ENCODE results near the gene C3orf85.

DNA sequence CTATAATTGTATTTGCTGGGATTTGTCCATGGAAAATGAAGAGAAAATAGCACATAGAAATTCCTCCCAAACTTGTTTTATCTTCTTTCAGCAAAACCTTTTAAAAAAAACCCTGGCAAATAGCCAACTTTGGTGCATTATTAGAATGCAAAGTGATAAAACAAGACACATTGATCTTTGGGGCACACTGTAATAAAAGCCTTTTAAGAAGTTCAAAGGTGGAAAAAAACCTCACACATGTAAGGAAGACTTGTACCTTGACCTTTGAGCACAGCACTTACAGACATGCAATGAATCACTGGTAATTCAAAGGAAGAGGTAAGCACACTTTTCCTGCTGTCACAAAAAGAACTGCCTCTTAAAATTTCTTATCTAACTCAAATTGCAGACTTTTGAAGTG, 10.6 kb upstream of the C3orf85 start:
- TF ChIP-seq, protein P1, sequence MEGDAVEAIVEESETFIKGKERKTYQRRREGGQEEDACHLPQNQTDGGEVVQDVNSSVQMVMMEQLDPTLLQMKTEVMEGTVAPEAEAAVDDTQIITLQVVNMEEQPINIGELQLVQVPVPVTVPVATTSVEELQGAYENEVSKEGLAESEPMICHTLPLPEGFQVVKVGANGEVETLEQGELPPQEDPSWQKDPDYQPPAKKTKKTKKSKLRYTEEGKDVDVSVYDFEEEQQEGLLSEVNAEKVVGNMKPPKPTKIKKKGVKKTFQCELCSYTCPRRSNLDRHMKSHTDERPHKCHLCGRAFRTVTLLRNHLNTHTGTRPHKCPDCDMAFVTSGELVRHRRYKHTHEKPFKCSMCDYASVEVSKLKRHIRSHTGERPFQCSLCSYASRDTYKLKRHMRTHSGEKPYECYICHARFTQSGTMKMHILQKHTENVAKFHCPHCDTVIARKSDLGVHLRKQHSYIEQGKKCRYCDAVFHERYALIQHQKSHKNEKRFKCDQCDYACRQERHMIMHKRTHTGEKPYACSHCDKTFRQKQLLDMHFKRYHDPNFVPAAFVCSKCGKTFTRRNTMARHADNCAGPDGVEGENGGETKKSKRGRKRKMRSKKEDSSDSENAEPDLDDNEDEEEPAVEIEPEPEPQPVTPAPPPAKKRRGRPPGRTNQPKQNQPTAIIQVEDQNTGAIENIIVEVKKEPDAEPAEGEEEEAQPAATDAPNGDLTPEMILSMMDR (IDR thresholded peaks at IDR 0.05), result no peak
- no peak for TF ChIP-seq POLR2A (IDR thresholded peaks at IDR 0.05)

Data from adrenal gland (tissue), 5 donors.